ENCODE results near the gene TPPP. TPM values are rescaled to one million over a fixed set of nuclear protein-coding genes. Genes with fewer than 3 reads are reported as not detected.

Gene TPPP
- total and polyA plus RNA-seq, 2 experiments from 2014 or later, result 0.48 to 1.4 TPM

DNA sequence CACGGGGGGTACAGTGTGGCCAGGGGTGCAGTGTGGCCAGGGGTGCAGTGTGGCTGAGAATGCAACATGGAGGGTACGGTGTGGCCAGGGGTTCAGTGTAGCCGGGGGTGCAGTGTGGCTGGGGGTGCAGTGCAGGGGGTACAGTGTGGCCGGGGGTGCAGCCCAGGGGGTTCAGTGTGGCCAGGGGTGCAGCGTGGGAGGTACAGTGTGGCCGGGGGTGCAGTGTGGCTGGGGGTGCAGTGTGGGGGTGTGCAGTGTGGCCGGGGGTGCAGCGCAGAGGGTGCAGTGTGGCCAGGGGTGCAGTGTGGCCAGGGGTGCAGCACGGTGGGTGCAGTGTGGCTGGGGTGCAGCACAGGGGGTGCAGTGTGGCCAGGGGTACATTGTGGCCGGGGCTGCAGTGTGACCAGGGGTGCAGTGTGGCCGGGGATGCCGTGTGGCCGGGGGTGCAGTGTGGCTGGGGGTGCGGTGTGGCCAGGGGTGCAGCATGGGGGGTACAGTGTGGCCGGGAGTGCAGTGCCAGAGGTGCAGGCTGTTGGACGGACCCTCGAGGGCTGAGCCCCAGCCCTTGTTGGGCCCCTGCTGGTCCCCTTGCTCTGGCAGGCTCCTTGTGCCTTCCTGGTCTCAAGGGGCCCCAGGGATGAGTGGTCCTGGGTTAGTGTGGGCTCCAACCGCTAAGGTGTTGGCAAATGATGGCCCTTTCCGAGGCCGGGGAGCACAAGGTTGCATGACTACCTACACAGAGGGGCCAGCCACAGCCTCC is 17.9 kb downstream of the TPPP start:
- ATAC-seq (no peak), DNase-seq (ENCODE audit: low spot score) (no peak)
- no peaks in the 10 kb centered on the region for H3K4me1 ChIP-seq (ENCODE audit: insufficient read depth)
- no peak overlapping the region for H3K27ac ChIP-seq (ENCODE audit: low read depth)
- Mint-ChIP-seq H3K27me3 (ENCODE audit: insufficient read depth, low read depth, poor library complexity) (peaks cover 22% of the 10 kb centered on the region), H3K36me3 (ENCODE audit: low read depth) (no peaks in the 10 kb centered on the region; the same call in 2 of the 3 replicates), H3K4me1 (peaks cover 6% of the 10 kb centered on the region), H3K9me3 (peaks cover 2% of the 10 kb centered on the region; the same call in 1 of the 3 replicates), H3K4me3 (no peak overlapping the region), H3K27ac (no peak overlapping the region)
- H4K20me1 ChIP-seq (replicated peaks; ENCODE audit: insufficient read depth), result 0 out of 2 replicates have a peak, but pooled peaks cover 5% of the 10 kb centered on the region
- H3K4me3 ChIP-seq, result no peak overlapping the region
- 0 out of 2 replicates have a peak, but pooled peaks cover 4% of the 10 kb centered on the region for H3K27me3 ChIP-seq (ENCODE audit: insufficient read depth)
- H3K36me3 ChIP-seq (ENCODE audit: insufficient read depth), result no peaks in the 10 kb centered on the region
- H3K4me2 ChIP-seq, result no peak overlapping the region
- TF ChIP-seq ZNF462 (CRISPR knock-in tag; IDR thresholded peaks at IDR 0.05) (no peak), STAT1 (IDR thresholded peaks at IDR 0.05; ENCODE audit: unreplicated experiment) (no peak), ZNF331 (CRISPR knock-in tag; IDR thresholded peaks at IDR 0.05; ENCODE audit: low read depth) (no peak), POLR2AphosphoS5 (IDR thresholded peaks at IDR 0.05; ENCODE audit: low read depth) (no peak), ZNF114 (CRISPR knock-in tag; IDR thresholded peaks at IDR 0.05) (no peak), EZH2 (IDR thresholded peaks at IDR 0.05; ENCODE audit: low read depth, unreplicated experiment) (no peak), NANOG (IDR thresholded peaks at IDR 0.05; ENCODE audit: borderline replicate concordance) (no peak), CREB1 (CRISPR knock-in tag; IDR thresholded peaks at IDR 0.05; ENCODE audit: low read depth) (no peak), JUNB (IDR thresholded peaks at IDR 0.05; ENCODE audit: unreplicated experiment) (no peak), REST (IDR thresholded peaks at IDR 0.05; ENCODE audit: unreplicated experiment) (no peak)
- TF ChIP-seq, protein P1, sequence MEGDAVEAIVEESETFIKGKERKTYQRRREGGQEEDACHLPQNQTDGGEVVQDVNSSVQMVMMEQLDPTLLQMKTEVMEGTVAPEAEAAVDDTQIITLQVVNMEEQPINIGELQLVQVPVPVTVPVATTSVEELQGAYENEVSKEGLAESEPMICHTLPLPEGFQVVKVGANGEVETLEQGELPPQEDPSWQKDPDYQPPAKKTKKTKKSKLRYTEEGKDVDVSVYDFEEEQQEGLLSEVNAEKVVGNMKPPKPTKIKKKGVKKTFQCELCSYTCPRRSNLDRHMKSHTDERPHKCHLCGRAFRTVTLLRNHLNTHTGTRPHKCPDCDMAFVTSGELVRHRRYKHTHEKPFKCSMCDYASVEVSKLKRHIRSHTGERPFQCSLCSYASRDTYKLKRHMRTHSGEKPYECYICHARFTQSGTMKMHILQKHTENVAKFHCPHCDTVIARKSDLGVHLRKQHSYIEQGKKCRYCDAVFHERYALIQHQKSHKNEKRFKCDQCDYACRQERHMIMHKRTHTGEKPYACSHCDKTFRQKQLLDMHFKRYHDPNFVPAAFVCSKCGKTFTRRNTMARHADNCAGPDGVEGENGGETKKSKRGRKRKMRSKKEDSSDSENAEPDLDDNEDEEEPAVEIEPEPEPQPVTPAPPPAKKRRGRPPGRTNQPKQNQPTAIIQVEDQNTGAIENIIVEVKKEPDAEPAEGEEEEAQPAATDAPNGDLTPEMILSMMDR (conservative IDR thresholded peaks at IDR 0.05; ENCODE audit: low read depth in 2 of 2), result no peak
- TF ChIP-seq, protein P2, sequence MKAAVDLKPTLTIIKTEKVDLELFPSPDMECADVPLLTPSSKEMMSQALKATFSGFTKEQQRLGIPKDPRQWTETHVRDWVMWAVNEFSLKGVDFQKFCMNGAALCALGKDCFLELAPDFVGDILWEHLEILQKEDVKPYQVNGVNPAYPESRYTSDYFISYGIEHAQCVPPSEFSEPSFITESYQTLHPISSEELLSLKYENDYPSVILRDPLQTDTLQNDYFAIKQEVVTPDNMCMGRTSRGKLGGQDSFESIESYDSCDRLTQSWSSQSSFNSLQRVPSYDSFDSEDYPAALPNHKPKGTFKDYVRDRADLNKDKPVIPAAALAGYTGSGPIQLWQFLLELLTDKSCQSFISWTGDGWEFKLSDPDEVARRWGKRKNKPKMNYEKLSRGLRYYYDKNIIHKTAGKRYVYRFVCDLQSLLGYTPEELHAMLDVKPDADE (IDR thresholded peaks at IDR 0.05), result no peak
- no peaks in the 10 kb centered on the region for H3K79me2 ChIP-seq (replicated peaks; ENCODE audit: insufficient read depth)
- no peaks in the 10 kb centered on the region for H3K9me2 ChIP-seq (ENCODE audit: insufficient read depth)
- H2AFZ ChIP-seq, result no peak overlapping the region
- no peaks in the 10 kb centered on the region for H3F3A ChIP-seq (replicated peaks; ENCODE audit: low read depth)

Data from GM23338 (cell line).